Embryonic facial prominence (tissue), 1 donor: ENCODE measurements around the gene MCU.
"Not testable (repeated sequence)": the region's sequence is repeated elsewhere in the genome, so short reads cannot be mapped to it uniquely, and the experiment has no call there.

Experiments
- DNase-seq: peaks from one replicate; pipeline ENCODE4 v3.0.0-alpha.2; 2016; ENCODE audit errors: extremely low spot score

The MCU gene, protein sequence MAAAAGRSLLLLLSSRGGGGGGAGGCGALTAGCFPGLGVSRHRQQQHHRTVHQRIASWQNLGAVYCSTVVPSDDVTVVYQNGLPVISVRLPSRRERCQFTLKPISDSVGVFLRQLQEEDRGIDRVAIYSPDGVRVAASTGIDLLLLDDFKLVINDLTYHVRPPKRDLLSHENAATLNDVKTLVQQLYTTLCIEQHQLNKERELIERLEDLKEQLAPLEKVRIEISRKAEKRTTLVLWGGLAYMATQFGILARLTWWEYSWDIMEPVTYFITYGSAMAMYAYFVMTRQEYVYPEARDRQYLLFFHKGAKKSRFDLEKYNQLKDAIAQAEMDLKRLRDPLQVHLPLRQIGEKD

DNA sequence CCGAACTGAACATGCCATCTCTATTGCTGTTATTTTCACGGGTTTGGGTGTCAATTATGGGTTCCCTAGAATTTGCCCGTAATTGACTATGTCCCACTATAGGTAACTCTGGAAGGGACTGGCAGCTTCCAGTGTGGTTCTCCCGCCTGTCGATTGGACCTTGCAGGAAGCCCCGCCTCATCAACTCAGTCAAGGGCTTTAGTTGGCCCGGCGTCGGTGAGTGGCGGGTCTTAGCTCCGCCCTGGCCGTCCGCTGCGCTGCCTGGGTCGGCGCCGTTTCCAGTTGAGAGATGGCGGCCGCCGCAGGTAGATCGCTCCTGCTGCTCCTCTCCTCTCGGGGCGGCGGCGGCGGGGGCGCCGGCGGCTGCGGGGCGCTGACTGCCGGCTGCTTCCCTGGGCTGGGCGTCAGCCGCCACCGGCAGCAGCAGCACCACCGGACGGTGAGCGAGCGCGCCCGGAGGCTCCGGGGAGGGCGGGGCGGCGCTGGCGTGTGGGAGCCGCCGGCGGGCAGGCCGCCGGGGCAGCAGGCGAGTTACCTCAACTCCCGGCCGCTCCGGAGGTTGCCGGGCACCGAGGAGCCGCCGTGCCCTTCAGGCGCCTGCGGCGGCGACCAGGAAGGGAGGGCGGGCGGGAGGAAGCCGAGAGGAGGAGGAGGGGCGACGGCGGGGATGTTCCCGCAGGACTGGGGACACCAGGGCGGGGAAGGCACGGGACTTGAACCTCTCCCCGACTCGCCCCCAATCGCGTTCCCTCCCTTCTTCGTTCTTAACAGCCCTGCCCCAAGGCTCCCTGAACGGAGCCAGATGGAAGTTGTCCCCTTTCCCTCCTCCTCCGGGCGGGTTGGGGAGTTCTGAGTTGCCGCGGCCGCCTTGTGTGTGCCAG lies at the start of gene MCU:
MCU (plus strand) TSS at position 281 of the 881 bp plus-strand sequence; CDS start at position 290, 9 bp downstream.
- DNase-seq: peak; percentile 92

DNA sequence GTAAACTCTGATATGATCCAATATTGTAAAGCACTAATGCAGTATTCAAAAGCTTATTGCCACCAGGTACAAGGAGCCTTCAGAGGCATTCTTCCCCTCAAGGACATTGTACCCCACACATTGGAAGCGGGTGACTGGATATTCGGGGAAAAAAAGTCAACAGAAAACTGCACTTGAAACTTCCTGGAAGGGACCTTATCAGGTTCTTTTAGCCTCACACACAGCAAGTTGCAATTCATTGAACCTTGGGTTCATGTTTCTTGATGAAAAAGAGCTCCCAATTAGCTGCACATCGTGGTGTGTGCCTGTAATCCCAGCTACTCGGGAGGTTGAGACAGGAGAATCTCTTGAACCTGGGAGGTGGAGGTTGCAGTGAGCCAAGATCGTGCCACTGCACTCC lies 49.6 kb upstream of the MCU start:
- no peak for DNase-seq

DNA sequence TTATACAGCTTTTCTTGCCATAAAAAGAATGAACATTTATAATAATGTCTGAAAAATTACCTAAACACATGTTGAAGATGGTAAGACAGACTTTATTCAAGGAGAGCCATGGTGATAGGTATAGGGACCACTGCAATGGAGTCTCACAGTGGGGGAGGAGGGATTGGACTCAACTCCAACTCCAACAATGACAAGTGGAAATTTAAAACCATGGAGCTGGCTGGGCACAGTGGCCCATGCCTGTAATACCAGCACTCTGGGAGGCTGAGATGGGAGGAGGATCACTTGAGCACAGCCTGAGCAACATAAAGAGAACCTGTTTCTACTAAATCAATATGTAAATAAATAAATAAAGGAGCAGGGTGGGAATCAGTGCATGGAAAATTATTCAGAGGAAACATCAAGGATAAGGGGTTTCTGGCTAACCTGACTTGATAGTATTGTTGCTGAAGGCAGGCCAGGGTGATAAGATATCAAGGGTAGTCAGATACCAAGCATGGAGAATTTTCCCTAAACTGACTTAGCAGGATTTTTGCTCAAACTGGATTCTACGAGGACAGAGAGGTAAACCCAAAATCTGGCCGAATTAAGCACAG lies 46.6 kb upstream of the MCU start:
- DNase-seq: no peak

DNA sequence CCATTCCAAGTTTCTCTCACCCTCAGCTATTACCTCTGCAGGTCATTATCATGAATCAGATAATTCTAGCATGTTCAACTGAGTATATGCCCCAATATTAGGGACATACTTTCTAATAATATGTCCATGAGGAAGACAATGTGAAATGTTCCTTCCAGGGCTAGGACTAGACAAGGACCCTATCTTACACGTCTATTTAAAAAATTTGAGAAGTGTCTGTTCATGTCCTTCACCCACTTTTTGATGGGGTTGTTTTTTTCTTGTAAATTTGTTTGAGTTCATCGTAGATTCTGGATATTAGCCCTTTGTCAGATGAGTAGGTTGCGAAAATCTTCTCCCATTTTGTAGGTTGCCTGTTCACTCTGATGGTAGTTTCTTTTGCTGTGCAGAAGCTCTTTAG lies 45.0 kb upstream of the MCU start:
- not testable (repeated sequence) for DNase-seq

DNA sequence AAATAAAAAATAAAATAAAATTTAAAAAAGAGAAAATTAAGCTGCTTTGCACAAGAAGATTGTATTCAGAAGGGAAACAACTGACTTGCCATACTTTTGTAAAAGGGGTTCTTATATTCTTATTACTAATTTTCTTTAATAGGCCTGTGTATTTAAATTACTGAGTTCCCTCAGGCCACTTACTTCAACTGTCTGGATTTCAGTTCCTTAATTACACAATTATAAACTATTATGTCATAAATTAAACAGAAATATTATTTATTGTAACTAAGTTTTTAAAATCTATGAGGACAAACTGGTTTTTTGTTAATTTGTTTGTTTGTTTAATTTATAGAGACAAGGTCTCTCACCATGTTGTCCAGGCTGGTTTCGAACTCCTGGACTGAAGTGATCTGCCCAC lies 43.6 kb upstream of the MCU start:
- DNase-seq: no peak

DNA sequence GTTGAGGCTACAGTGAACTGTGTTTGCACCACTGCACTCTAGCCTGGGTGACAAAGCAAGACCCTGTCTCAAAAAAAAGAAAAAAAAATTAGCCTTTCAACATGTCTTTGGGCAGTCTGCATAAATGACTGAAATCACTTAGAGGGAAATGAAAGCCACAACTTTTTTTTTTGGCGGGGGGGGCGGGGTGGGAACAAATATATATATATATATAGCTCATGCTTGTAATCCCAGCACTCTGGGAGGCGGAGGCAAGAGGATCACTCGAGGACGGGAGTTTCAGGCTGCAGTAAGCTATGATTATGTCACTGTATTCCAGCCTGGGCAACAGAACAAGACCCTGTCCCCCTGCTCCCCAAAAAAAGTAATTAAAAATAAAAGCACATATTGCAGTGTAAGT lies 42.7 kb upstream of the MCU start:
- DNase-seq: no peak

DNA sequence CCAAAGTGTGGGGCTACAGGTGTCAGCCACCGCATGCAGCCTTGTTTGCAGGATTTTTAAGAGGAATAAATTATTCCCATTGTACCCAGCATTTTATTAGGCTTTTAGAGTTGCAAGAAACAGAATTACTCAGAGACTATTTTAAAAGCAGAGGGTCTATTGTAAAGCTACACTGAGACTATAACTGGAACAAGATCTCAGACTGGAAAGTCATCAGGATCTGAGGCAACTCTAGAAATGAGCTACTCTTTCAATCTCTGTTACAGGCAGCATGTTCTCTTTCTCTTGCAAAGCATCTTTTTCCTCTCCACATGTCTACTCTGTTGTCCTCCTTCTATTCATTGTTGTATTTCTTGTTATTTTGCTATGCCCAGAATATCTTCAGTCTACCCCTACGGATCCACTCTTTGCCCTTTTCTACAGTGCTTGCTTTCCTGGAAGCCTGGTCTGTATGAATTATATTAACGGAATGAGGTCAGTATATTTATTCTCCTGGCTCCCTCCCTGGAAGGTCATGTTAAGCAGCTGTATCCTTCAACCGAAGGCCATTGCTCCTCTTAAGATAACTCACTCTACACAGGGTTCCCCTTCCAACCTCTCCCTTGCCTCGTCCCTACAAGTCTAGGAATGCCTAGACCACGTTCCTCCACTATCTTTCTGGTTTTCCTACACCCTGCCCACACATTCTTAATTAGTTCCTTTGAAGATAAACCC lies 38.4 kb upstream of the MCU start:
- DNase-seq: no peak

DNA sequence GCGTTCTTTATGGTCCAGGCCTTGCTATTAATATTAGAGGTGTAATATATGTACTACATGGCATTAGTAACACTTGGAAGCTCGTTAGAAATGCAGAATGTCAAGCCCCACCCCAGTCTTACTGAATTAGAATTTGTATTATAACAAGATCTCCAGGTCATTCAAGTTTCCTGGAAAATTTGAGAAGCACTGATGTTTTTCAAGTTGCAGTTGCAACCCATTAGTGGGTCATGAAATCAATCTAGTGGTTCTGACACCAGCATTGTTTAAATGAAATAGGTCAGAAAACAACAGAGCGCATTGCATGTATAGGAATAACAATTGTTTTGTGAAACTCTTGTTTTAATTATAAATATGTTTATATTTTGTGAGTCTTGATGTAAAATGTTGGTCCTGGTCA lies 37.2 kb upstream of the MCU start:
- no peak for DNase-seq

DNA sequence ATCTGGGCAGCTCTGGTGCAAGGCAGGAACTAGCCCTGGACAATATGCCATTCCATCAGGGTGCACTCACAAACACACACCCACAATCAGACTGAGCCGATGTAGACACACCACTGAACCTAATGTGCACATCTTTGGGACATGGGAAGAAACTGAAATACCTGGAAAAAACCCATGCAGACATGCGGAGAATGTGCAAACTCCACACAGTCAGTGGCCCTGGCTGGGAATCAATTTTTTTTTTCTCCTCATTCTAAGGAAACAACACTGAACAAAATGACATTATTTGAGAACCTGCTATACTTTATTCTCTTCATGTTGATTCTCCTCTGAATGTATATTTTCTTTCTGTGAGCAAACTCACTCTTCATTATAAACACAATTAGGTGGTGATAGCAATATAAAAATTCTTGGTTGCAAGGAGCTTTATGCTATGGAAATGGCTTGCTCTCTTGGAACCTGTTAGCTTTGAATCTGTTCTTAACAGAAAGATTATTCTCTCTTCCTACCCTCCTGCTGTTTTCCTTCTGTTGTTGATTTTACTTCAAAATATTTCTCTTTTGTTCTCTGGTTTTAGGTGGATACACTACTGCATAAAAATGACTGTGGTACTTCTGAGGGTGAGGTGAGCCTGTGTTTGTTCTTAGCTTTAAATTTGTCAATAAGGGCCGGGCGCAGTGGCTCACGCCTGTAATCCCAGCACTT lies 33.1 kb upstream of the MCU start:
- DNase-seq: no peak

DNA sequence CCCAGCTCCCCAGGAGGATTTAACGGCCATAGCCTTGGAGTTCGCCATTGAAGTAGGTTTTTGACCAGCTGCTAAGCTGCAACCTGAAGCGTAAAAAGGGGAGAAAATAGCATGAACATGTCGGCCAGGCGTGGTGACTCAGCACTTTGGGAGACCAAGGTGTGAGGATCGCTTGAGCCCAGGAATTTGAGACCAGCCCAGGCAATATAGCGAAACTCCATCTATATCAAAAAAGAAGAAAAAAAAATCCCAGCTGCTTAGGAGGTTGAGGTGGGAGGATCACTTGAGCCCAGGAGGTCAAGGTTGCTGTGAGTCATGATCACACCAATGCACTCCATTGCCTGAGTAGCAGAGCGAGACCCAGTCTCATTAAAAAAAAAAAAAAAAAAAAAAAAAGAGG lies 32.2 kb upstream of the MCU start:
- DNase-seq: no peak

DNA sequence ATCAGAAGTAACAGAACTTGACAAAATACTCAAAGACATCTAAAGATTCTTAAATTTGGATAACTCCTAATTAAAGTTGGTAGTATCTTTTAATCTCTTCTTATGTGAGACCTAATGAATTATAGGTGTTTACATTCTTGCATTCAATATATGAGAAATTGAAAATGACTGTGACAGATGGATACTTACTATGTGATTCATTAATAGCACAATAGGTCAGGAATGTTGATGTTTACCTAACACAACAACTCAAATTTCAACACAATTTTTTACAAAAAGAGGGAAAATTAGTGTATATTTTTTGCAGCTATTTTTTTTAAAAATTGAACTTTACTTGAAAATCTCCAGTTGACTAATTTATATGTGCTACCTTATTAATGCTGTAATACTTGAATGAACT lies 31.7 kb upstream of the MCU start:
- no peak for DNase-seq

DNA sequence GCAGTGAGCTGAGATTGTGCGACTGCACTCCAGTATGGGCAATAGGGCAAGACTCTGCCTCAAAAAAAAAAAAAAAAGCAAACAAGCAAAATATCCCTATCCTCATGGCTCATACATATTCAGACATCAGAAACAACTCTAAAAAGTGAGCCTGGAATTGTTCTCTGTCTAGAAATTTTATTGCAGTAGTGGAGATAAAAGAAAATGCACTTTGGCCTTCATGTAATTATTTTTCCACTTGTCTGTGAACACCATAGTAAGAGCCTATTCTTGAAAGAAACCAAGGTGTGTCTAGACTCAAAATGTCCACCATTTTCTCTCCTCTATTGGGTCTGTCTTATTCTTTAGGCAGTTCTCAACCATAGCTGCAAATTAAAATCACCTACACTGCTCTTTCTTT lies 30.5 kb upstream of the MCU start:
- no peak for DNase-seq

DNA sequence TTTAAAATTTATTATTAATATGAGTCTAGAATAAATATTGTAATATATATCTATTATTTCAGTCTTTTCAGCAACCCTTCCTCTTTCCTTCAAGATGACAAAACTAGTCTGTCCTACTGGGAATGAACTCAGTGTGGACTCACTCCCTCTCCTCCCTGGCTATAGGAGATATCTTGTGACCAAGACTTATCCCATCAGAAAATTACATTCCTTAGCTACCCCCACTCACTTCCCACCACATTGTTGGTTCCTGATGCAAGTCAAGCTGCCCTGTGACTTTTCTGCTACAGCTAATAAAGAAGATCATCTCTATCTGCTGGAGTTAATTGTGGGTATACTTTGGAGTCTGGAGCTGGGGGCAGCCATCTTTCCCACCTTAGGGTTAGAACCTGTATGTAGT lies 28.0 kb upstream of the MCU start:
- no peak for DNase-seq

DNA sequence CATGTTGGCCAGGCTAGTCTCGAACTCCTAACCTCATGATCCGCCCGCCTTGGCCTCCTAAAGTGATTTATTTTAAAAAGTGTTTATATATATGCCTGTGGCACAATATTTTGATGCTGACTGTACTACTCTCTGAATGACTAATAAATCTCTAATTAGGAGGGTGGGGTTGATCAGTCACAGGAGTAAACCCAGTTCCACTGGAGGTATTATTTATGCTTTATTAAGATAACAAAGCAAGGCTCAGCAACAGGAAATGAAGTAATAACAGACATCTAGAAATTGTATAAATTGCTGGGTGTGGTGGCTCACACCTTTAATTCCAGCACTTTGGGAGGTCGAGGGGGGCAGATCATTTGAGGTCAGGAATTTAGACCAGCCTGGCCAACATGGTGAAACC lies 26.0 kb upstream of the MCU start:
- no peak for DNase-seq

DNA sequence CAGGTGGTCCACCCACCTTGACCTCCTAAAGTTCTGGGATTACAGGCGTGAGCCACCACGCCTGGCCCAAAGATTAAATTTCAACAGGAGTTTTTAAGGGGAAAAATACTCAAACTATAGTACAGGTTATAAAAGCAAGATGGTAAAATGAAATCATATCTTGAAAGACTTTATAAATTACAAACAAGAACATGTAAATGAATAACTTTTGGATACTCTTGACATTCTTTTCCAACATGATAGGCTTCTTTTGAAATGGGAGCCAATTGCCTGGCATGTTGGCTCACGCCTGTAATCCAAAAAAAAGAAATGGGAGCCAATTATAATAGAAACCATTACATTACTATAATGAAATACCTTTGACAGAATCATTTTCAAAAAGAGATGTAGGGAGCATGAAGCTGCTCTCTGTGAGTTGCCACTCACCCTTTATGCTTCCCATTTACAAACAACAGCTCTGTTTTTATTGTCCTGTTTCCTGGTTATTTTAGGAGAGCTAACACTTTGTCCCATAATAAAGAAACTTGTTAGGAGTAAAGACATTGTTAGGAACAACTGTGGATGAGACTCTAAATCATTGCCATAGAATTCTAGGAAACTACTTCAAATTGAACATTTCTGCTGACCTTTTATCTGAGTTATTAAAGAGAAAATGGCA lies 24.6 kb upstream of the MCU start:
- DNase-seq: no peak

DNA sequence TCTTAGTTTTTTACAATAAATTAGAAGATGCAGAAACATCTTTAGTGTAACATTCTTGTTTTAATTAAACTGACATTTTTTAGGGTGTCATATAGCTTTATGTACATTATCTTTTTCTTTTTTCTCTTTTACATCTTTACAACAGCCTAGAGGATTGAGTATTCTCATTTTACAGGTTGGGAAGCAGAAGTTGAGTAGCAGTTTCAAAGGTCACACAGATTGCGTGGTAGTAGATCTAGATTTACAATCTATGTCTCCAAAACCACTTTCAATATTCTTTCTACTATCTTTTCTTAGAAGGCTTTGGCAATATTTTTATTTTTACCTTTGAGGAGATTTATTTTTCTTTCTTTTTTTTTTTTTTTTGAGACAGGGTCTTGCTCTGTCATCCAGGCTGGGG lies 18.7 kb upstream of the MCU start:
- no peak for DNase-seq

DNA sequence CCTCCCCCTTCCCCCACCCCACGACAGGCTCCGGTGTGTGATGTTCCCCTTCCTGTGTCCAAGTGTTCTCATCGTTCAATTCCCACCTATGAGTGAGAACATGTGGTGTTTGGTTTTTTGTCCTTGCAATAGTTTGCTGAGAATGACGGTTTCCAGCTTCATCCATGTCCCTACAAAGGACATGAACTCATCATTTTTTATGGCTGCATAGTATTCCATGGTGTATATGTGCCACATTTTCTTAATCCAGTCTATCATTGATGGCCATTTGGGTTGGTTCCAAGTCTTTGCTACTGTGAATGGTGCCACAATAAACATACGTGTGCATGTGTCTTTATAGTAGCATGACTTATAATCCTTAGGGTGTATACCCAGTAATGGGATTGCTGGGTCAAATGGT lies 17.8 kb upstream of the MCU start:
- not testable (repeated sequence) for DNase-seq

DNA sequence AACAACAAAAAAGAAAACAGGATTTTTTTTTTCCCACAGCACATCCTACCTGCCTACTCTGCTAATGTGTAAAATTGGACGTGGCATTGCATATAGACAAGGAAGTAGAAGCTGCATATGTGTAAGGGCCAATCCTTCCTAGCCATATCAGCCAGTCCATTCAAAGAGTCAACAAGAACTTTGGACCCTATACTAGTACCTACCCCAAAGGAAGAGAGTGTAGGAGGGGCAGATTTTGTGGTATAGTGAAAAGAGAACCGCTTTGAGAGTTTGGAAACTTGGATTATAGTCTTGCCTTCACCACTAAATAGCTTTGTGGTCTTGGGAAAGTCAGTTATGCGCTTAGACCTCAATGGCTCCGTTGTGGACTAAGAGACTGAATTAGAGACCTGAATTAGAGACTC lies 12.1 kb upstream of the MCU start:
- no peak for DNase-seq

DNA sequence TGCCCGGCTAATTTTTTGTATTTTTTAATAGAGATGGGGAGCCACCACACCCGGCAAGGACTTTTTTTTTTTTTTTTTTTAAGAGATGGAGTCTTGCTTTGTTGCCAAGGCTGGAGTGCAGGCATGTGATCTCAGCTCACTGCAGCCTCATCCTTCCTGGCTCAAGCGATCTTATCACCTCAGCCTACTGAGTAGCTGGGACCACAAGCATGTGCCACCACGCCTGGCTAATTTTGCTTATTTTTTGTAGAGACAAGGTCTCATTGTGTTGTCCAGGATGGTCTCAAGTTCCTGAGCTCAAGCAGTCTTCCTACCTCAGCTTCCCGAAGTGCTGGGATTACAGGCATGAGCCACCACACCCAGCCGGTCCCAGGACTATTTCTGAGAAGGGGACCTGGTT lies 9.3 kb upstream of the MCU start:
- no peak for DNase-seq

DNA sequence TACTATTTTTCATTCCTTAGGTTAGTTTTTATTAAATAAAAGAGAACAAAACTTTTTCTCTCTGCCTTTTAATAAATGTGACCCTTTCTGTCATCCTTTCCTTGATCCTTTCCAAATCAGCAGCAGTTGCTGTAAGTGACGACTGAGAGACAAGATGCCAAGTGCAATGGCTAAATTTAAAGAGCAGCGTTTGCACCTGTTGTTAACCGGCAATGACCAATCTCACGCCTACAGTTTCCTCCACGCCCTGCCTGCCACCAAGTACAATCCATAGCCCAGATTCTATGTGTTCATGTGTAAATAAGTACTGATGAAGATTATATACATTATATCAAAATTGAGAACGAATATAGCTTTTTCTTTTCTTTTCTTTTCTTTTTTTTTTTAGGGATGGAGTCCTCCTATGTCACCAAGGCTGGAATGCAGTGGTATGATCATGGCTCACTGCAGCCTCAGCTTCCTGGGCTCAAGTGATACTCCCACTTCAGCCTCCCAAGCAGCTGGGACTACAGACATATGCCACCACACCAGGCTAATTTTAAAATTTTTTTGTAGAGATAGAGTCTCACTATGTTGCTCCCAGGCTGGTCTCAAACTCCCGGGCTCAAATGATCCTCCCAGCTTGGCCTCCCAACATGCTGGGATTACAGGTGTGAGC lies 6.5 kb upstream of the MCU start:
- no peak for DNase-seq
